ENCODE data around the gene PREX1.

GRCh38 chr20:48632825-48633619 lies 194.8 kb downstream of the PREX1 start:
- TF ChIP-seq CTCF (conservative IDR thresholded peaks at IDR 0.05; ENCODE audit: low read depth in 2 of 2) (no peak), EZH2 (IDR thresholded peaks at IDR 0.05; ENCODE audit: low read depth, unreplicated experiment) (no peak), POLR2AphosphoS5 (IDR thresholded peaks at IDR 0.05; ENCODE audit: low read depth) (no peak)
